ENCODE measurements around the gene SYNGAP1. TPM values are rescaled to one million over a fixed set of nuclear protein-coding genes. Genes with fewer than 3 reads are reported as not detected.

Gene SYNGAP1
- polyA plus RNA-seq, 1 donor (not counting 4 experiments of a cell fraction or from before 2014, with no cell fraction given), result 2.1 TPM

DNA sequence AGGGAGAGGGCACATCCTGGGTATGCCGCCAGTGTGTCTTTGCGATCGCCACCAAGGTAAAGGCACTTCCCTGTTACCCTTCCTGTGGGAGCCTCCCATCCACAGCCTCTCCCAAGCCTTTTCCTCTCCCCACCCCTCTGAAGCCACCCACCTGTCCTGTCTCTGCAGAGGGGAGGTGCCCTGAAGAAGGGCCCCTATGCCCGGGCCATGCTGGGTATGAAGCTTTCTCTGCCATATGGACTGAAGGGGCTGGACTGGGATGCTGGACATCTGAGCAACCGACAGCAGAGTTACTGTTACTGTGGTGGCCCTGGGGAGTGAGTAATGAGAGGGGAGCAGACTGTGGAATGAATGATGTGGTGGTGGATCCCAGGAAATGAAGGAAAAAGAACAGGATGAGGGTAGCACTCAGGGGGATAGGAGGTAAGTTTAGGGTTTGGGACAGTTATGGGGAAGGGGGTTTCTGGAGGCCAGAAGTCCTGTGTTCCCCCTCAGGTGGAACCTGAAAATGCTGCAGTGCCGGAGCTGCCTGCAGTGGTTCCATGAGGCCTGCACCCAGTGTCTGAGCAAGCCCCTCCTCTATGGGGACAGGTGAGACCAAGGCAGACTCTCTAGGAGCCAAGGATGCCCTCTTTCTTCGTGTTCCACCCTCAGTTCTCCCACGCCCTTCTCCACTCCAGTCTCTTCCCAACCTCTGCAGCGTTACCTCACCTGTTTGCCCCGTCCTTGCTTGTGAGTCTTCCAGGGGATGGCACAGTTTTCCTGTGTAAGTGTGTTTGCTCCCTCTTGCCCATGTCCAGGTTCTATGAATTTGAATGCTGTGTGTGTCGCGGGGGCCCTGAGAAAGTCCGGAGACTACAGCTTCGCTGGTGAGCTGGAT is 6.4 kb upstream of the SYNGAP1 start:
- Histone ChIP-seq H3K9me3 (ENCODE audit: control insufficient read depth, low read depth, low read length) (no peaks in the 10 kb centered on the region), H3K9ac (ENCODE audit: control insufficient read depth, extremely low read depth, insufficient read depth, low read length) (no peak overlapping the region), H2AFZ (ENCODE audit: control insufficient read depth, low read length) (no peak overlapping the region), H3K27ac (ENCODE audit: control insufficient read depth, insufficient read depth, low read length) (no peak overlapping the region), H3K4me2 (ENCODE audit: control insufficient read depth, extremely low read depth, insufficient read depth, low read depth, low read length) (no peak overlapping the region), H3K27me3 (ENCODE audit: control insufficient read depth, extremely low read depth, insufficient read depth, low read length) (no peaks in the 10 kb centered on the region), H4K20me1 (ENCODE audit: control insufficient read depth, extremely low read depth, insufficient read depth, low read length) (peaks cover 5% of the 10 kb centered on the region), H3K4me1 (ENCODE audit: control insufficient read depth, extremely low read depth, insufficient read depth, low read length) (peaks cover 31% of the 10 kb centered on the region), H3K4me3 (ENCODE audit: control insufficient read depth in 2 of 3, extremely low read depth in 1 of 3, insufficient read depth in 2 of 3, low read depth in 1 of 3, low read length in 3 of 3) (no peak overlapping the region), H3K36me3 (ENCODE audit: control insufficient read depth in 2 of 2, extremely low read depth in 1 of 2, insufficient read depth in 2 of 2, low read length in 2 of 2) (peaks cover 24 to 41% of the 10 kb centered on the region in 2 experiments), H3K79me2 (ENCODE audit: control insufficient read depth, insufficient read depth, low read length) (peaks cover 24% of the 10 kb centered on the region), H3K9me1 (ENCODE audit: control insufficient read depth, extremely low read depth, insufficient read depth, low read length) (no peaks in the 10 kb centered on the region)
- dilution Hi-C loops (cut with MboI; ENCODE audit: extremely low pct_ligation_motif_present, low sequenced_read_pairs), result no loop called here
- TF ChIP-seq, protein P1, sequence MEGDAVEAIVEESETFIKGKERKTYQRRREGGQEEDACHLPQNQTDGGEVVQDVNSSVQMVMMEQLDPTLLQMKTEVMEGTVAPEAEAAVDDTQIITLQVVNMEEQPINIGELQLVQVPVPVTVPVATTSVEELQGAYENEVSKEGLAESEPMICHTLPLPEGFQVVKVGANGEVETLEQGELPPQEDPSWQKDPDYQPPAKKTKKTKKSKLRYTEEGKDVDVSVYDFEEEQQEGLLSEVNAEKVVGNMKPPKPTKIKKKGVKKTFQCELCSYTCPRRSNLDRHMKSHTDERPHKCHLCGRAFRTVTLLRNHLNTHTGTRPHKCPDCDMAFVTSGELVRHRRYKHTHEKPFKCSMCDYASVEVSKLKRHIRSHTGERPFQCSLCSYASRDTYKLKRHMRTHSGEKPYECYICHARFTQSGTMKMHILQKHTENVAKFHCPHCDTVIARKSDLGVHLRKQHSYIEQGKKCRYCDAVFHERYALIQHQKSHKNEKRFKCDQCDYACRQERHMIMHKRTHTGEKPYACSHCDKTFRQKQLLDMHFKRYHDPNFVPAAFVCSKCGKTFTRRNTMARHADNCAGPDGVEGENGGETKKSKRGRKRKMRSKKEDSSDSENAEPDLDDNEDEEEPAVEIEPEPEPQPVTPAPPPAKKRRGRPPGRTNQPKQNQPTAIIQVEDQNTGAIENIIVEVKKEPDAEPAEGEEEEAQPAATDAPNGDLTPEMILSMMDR (optimal IDR thresholded peaks at IDR 0.05 in 1 of 3, IDR thresholded peaks at IDR 0.05 in 1 of 3, conservative IDR thresholded peaks at IDR 0.05 in 1 of 3; ENCODE audit: extremely low read depth in 1 of 3, insufficient read depth in 2 of 3, low read length in 3 of 3), result no peak
- no peak for TF ChIP-seq EZH2 (IDR thresholded peaks at IDR 0.05; ENCODE audit: low read length)
- DNase-seq (ENCODE audit: low read depth, low spot score), result no peak
- no peak for FAIRE-seq

DNA sequence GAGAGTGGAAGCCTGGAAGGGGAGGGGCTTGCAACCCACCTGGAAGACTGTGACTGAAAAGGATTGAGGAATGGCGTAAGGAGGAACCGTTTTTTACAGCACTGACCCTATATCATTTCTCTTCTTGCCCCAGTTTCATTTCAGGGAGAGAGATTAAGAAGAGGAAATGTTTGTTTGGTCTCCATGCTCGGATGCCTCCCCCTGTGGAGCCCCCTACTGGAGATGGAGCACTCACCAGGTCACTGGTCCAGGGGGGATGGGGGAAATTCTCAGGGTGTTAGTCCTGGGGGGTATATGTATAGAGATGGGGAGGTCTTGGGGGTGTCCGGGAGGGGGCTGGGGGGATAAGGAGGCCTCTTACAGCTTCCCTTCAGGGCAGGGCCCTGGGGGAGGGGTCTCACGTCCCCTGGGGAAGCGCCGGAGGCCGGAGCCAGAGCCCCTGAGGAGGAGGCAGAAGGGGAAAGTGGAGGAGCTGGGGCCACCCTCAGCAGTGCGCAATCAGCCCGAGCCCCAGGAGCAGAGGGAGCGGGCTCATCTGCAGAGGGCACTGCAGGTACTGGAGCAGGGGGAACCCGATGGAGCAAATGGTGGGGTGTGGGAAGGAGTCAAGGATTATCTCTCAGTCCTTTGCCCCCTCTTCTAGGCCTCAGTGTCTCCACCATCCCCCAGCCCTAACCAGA is 5.1 kb upstream of the SYNGAP1 start:
- Histone ChIP-seq H3K4me2 (ENCODE audit: control insufficient read depth, extremely low read depth, insufficient read depth, low read depth, low read length) (no peak overlapping the region), H3K9me3 (ENCODE audit: control insufficient read depth, low read depth, low read length) (no peaks in the 10 kb centered on the region), H3K27ac (ENCODE audit: control insufficient read depth, insufficient read depth, low read length) (no peak overlapping the region), H3K36me3 (ENCODE audit: control insufficient read depth in 2 of 2, extremely low read depth in 1 of 2, insufficient read depth in 2 of 2, low read length in 2 of 2) (peaks cover 24 to 41% of the 10 kb centered on the region in 2 experiments), H4K20me1 (ENCODE audit: control insufficient read depth, extremely low read depth, insufficient read depth, low read length) (peaks cover 5% of the 10 kb centered on the region), H3K9ac (ENCODE audit: control insufficient read depth, extremely low read depth, insufficient read depth, low read length) (no peak overlapping the region), H3K4me1 (ENCODE audit: control insufficient read depth, extremely low read depth, insufficient read depth, low read length) (peaks cover 34% of the 10 kb centered on the region), H2AFZ (ENCODE audit: control insufficient read depth, low read length) (no peak overlapping the region), H3K27me3 (ENCODE audit: control insufficient read depth, extremely low read depth, insufficient read depth, low read length) (no peaks in the 10 kb centered on the region), H3K9me1 (ENCODE audit: control insufficient read depth, extremely low read depth, insufficient read depth, low read length) (no peaks in the 10 kb centered on the region), H3K4me3 (ENCODE audit: control insufficient read depth in 2 of 3, extremely low read depth in 1 of 3, insufficient read depth in 2 of 3, low read depth in 1 of 3, low read length in 3 of 3) (no peak overlapping the region), H3K79me2 (ENCODE audit: control insufficient read depth, insufficient read depth, low read length) (peaks cover 24% of the 10 kb centered on the region)
- DNase-seq (ENCODE audit: low read depth, low spot score) (no peak), FAIRE-seq (no peak)
- TF ChIP-seq EZH2 (IDR thresholded peaks at IDR 0.05; ENCODE audit: low read length), result no peak
- TF ChIP-seq, protein P1 (optimal IDR thresholded peaks at IDR 0.05 in 1 of 3, IDR thresholded peaks at IDR 0.05 in 1 of 3, conservative IDR thresholded peaks at IDR 0.05 in 1 of 3; ENCODE audit: extremely low read depth in 1 of 3, insufficient read depth in 2 of 3, low read length in 3 of 3), result peak in 2 of 3 experiments; percentile 27 to 28
- dilution Hi-C loops (cut with MboI; ENCODE audit: extremely low pct_ligation_motif_present, low sequenced_read_pairs), result no loop called here
